Measurements from ENCODE around the gene GOLGA6D.

DNA sequence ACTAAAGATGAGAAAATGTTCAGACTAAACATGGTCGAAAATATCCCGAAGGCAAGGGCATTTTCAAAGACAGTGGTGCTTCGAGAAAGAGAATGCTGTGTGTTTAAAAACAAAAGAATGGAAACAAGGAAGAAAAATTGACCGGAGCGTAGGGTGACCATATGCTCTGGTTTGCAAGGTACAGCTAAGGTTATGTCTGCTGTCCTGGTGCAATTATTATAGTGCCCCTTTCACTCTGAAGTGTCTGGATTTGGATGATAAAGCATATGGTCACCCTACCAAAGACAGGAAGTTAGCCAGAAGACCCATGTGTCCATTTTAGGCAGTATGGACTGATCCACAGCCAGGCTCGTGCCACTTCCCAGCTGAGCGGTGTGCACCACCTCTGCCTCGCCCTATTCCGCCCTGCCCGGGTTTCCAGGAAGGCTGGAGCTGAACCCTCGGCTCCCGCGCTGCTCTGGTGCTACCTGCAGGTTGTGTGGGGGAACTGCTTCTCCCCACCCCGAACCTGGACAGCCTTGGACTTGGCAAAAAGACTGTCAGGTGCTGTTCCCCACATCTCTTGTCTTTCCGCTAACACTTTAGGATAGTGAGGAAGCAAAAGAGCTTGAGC is 25.2 kb downstream of the GOLGA6D start:
- TF ChIP-seq, protein P1, sequence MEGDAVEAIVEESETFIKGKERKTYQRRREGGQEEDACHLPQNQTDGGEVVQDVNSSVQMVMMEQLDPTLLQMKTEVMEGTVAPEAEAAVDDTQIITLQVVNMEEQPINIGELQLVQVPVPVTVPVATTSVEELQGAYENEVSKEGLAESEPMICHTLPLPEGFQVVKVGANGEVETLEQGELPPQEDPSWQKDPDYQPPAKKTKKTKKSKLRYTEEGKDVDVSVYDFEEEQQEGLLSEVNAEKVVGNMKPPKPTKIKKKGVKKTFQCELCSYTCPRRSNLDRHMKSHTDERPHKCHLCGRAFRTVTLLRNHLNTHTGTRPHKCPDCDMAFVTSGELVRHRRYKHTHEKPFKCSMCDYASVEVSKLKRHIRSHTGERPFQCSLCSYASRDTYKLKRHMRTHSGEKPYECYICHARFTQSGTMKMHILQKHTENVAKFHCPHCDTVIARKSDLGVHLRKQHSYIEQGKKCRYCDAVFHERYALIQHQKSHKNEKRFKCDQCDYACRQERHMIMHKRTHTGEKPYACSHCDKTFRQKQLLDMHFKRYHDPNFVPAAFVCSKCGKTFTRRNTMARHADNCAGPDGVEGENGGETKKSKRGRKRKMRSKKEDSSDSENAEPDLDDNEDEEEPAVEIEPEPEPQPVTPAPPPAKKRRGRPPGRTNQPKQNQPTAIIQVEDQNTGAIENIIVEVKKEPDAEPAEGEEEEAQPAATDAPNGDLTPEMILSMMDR (IDR thresholded peaks at IDR 0.05): peak; percentile 36
- TF ChIP-seq EZH2 (IDR thresholded peaks at IDR 0.05; ENCODE audit: borderline replicate concordance, insufficient read depth, low read depth, low read length, poor library complexity, severe bottlenecking): no peak
